GM06990 (cell line): ENCODE data around the gene IL1RL1.

Experiments
- DNase-seq: peaks from one replicate; pipeline ENCODE4 v3.0.0-alpha.2; 2011; ENCODE audit not compliant: insufficient read length; ENCODE audit errors: extremely low read depth
- H3K27me3 ChIP-seq: replicated peaks from 2 replicates; pipeline ENCODE4 v1.6.0; 2011; ENCODE audit warnings: low read length; ENCODE audit not compliant: control insufficient read depth, insufficient read depth
- H3K36me3 ChIP-seq: 2 replicates; pipeline ENCODE4 v1.5.1; 2011; ENCODE audit warnings: low read length; ENCODE audit not compliant: control insufficient read depth, insufficient read depth
- H3K4me3 ChIP-seq: replicated peaks from 2 replicates; pipeline ENCODE4 v1.5.1; 2011; ENCODE audit warnings: low read depth, mild to moderate bottlenecking, control low read depth, low read length
- TF ChIP-seq, protein P1 (sequence below): IDR thresholded peaks from 2 replicates; pipeline ENCODE4 v1.5.1; 2011; ENCODE audit warnings: low read length, control low read depth, mild to moderate bottlenecking, inconsistent platforms; ENCODE audit not compliant: insufficient read depth, poor library complexity, severe bottlenecking

Gene IL1RL1

DNA sequence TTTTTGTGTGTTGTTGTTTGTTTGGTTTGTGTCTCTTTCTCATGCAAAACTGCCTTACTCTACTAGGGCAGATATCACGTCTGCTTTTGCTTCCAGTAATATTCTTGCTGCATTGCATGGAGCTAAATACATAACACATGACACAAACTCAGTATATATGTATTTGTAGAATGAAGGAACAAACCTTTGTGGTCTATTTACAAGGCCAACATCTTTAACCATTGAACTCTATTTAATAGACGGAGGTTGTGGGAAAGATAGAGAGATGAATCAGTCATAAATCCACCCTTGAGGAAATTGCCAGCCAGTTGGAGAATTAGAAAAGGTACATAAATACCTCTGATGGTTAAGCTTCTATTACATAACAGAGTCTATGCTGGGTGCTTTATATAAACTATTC lies 26.0 kb upstream of the IL1RL1 start:
- no peak for DNase-seq
- no peak overlapping the region for H3K4me3 ChIP-seq
- H3K27me3 ChIP-seq: no peaks in the 10 kb centered on the region; the same call in 1 of the 2 replicates
- no peaks in the 10 kb centered on the region for H3K36me3 ChIP-seq
- TF ChIP-seq, protein P1, sequence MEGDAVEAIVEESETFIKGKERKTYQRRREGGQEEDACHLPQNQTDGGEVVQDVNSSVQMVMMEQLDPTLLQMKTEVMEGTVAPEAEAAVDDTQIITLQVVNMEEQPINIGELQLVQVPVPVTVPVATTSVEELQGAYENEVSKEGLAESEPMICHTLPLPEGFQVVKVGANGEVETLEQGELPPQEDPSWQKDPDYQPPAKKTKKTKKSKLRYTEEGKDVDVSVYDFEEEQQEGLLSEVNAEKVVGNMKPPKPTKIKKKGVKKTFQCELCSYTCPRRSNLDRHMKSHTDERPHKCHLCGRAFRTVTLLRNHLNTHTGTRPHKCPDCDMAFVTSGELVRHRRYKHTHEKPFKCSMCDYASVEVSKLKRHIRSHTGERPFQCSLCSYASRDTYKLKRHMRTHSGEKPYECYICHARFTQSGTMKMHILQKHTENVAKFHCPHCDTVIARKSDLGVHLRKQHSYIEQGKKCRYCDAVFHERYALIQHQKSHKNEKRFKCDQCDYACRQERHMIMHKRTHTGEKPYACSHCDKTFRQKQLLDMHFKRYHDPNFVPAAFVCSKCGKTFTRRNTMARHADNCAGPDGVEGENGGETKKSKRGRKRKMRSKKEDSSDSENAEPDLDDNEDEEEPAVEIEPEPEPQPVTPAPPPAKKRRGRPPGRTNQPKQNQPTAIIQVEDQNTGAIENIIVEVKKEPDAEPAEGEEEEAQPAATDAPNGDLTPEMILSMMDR: no peak

DNA sequence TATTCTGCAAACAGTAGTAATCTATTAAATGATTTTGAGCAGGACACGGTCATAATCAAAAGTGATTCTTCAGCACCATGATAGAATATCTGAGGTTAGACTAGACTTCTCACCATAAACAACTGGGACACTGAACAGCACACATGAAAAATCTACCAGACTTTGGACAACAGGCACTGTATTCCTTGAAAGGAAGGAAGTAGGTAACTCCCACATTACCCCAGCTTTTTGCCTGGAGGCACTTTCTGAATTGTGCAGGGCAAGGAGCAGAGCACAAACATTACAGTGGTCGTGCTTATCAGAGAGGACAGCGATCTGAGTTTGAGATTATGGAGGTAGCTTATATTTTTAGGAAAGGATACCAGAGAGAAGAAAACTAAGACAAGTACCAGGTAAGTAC lies 25.3 kb upstream of the IL1RL1 start:
- TF ChIP-seq, protein P1: no peak
- H3K27me3 ChIP-seq: no peaks in the 10 kb centered on the region; the same call in 1 of the 2 replicates
- H3K36me3 ChIP-seq: no peaks in the 10 kb centered on the region
- DNase-seq: no peak
- H3K4me3 ChIP-seq: no peak overlapping the region

DNA sequence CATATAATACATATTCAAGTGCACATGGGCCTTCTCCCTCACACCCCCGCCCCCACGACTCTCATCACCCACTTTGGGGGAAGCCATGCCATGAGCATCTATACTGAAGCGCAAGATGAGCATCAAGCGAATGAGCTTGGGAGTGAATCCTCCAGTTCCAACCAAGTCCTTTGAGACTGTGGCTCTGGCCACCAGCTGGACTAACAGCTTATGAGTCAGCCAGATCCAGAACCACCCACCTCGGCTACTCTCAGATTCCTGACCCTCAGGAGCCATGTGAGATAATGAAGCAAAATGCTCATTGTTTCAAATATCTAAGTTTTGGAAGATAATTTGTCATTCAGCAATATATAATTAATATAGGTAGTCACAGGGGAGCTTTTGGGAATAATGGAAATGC lies 22.2 kb upstream of the IL1RL1 start:
- Histone ChIP-seq H3K36me3 (no peaks in the 10 kb centered on the region), H3K27me3 (no peaks in the 10 kb centered on the region; the same call in none of the 2 replicates), H3K4me3 (no peak overlapping the region)
- TF ChIP-seq, protein P1: no peak
- no peak for DNase-seq

DNA sequence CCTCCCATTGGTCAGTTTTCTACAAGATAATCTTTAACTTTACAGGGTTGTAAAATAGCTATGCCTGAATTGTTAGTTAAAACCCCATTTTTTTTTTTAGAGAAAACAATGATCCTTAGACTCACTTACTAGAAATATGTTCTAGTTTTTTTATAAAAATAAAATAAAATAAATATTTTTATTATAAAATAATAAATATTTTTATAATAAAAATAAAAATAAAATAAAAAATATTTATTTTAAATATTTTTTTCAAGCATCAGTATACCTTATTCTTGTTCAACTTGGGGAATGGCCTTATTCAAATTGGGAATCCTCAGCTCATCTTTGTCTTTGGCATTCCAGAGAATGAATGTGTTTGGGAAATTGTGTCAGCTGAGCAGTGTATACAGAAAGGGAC lies 20.8 kb upstream of the IL1RL1 start:
- no peak overlapping the region for H3K4me3 ChIP-seq

DNA sequence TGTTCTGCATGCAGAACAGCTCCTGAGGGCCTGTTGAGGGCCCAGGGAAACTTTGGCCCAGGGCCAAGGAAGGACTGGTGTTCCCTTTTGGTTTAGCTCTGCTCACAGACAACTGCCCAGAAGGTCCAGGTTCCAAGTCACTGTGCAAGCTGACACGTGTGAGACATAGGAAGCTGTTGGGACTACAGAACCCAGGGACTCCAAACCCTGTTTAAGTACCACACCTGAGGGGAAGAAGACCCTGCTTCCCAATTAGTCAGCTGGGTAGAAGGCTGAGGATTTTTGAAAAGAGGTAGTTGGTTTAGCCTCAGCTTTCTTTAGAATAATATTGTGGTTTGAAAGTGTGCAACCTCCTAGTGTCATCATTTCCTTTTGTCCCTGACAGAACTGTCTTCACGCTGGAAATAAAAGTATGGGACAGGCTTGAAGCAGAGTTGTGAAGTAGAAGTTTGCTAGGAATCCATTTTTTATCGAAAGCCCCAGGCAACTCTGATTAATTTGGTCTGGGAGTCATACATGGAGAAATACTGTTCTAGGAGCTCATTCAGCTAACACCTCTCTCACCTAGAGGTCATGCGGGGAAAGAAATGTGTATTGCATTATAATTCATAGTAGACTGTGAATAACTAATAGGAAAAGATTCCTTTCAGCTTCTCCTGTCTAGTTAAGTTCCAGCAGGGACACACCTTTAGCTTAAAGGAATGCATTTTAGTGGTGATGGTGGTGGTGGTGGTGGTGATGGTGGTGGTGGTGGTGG lies 19.9 kb upstream of the IL1RL1 start:
- DNase-seq: no peak
- peaks cover 1% of the 10 kb centered on the region; the same call in 1 of the 2 replicates for H3K27me3 ChIP-seq
- TF ChIP-seq, protein P1: no peak
- no peak overlapping the region for H3K4me3 ChIP-seq
- no peaks in the 10 kb centered on the region for H3K36me3 ChIP-seq

More for the DNA sequence above, 20.8 kb upstream of the IL1RL1 start:
- no peaks in the 10 kb centered on the region for H3K36me3 ChIP-seq
- no peaks in the 10 kb centered on the region; the same call in 1 of the 2 replicates for H3K27me3 ChIP-seq
- TF ChIP-seq, protein P1: no peak
- DNase-seq: no peak
